Suprapubic skin (tissue), 4 donors: ENCODE data around the gene ABCA13. TPM values are rescaled to one million over a fixed set of nuclear protein-coding genes. Genes with fewer than 3 reads are reported as not detected.

Experiments
- DNase-seq, 2 donors: peaks; one replicate each; pipeline ENCODE4 v3.0.0-alpha.2; 2019; ENCODE audit warnings: low spot score in 2 of 2
- H3K27ac ChIP-seq: fragments of 200-600 bp; sonication (generic); one replicate; pipeline ENCODE4 v1.5.1; 2019
- H3K27me3 ChIP-seq: fragments of 200-600 bp; sonication (generic); one replicate; pipeline ENCODE4 v1.5.1; 2019
- H3K36me3 ChIP-seq: fragments of 200-600 bp; sonication (generic); one replicate; pipeline ENCODE4 v1.5.1; 2019
- H3K4me1 ChIP-seq: fragments of 200-600 bp; sonication (generic); one replicate; pipeline ENCODE4 v1.5.1; 2019
- H3K4me3 ChIP-seq: fragments of 200-600 bp; sonication (generic); one replicate; pipeline ENCODE4 v1.5.1; 2019; ENCODE audit warnings: mild to moderate bottlenecking
- H3K9me3 ChIP-seq: fragments of 200-600 bp; sonication (generic); one replicate; pipeline ENCODE4 v1.5.1; 2019
- CTCF ChIP-seq, 2 donors: fragments of 200-600 bp in 1 of 2; fragments of 450-650 bp in 1 of 2; sonication (generic) in 1 of 2; IDR thresholded peaks; one replicate each; pipeline ENCODE4 v1.5.1; 2016 to 2019; ENCODE audit warnings: antibody characterized with exemption in 2 of 2, mild to moderate bottlenecking in 1 of 2, moderate library complexity in 1 of 2
- EP300 ChIP-seq: sonication (generic); formaldehyde crosslinking; IDR thresholded peaks from one replicate; pipeline ENCODE4 v1.6.1; 2017; ENCODE audit warnings: antibody characterized with exemption
- POLR2A ChIP-seq, 2 donors: fragments of 450-650 bp; IDR thresholded peaks; one replicate each; pipeline ENCODE4 v1.6.1; 2017; ENCODE audit warnings: antibody characterized with exemption in 2 of 2, mild to moderate bottlenecking in 2 of 2, moderate library complexity in 2 of 2
- POLR2AphosphoS5 ChIP-seq, 3 donors: sonication (generic); formaldehyde crosslinking; IDR thresholded peaks; one replicate each; pipeline ENCODE4 v1.6.1; 2017; ENCODE audit warnings: antibody characterized with exemption in 3 of 3
- WGBS: methylation state at CpG from one replicate; pipeline ENCODE4 v1.1.5; 2018; 5-methylcytosine and 5-hydroxymethylcytosine counted together
- total RNA-seq, 4 donors: library from RNA; depleted of rRNA; stranded (reverse); fragments of >200 nt; gene quantifications; one replicate each; pipeline ENCODE4 v1.1.0, GENCODE V29; 2016

Gene ABCA13
- total RNA-seq, 4 donors from 2014 or later, result 0.64 to 4.7 (median 2.6) TPM

DNA sequence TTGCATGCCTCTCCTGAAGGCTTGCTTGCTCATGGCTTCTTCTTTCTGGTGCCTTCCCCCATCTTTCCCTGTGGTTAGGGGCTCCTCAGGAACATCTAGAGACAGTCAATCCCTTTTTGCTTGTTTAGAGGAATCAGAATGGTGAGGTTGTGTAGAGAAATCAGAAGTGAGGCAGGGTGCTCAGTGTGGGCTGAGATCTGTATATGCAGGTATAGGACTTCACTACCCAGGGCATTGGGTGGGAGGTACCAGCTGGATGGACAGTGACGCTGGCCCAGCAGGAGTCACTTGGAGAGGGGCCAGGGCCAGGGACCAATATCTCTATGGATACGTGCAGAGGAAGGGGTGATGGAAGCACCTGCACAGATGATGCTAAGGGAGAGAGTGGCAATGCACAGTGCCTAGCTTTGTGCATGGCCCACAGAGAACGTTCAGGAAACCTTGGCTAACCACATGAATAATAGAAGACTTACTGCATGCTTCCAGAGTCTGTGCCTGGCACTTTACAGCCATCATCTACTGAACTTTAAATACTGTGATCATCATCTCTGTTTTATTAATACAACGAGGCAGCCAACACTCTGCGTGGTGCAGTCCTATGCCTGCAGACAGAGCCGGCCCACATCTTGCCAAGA lies 255.2 kb downstream of the ABCA13 start:
- TF ChIP-seq POLR2AphosphoS5 (IDR thresholded peaks at IDR 0.05), result no peak
- TF ChIP-seq POLR2A (IDR thresholded peaks at IDR 0.05), result no peak
- TF ChIP-seq CTCF (IDR thresholded peaks at IDR 0.05), result no peak
- TF ChIP-seq EP300, result no peak
- no peak overlapping the region for H3K4me3 ChIP-seq
- H3K27me3 ChIP-seq, result no peaks in the 10 kb centered on the region
- WGBS, result 63% methylated on average over 6 of the region's 6 CpGs
- H3K4me1 ChIP-seq, result no peaks in the 10 kb centered on the region
- no peaks in the 10 kb centered on the region for H3K36me3 ChIP-seq
- H3K9me3 ChIP-seq, result no peaks in the 10 kb centered on the region
- H3K27ac ChIP-seq, result no peak overlapping the region
- DNase-seq, result no peak

DNA sequence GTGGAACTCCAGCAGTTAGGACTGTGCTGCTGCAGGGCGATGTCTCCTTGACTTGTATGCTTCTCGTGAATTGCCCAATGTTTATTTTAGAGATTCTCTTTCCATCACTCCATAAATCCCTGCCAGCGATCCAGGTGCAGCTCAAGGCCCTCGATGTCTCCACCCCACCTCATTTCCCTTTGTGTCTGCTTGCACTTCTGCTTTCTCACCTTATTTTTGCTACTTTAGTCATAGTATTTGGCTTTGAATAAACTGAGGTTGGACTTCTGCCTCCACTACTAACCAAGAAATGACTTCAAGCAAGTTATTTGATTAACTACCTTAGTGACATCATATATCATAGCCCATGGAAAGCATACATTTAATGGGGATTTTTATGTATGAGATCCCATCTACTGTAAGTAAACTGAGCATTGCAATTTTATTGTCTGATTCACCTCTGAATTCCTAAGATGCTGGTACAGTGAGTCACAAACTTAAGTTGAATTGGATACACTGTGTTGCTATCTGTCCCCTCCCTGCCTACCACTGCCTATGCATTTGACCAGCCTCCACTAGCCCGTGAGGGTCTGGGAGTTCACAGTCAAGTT lies 255.8 kb downstream of the ABCA13 start:
- Histone ChIP-seq H3K4me3 (no peak overlapping the region), H3K9me3 (no peaks in the 10 kb centered on the region), H3K27ac (no peak overlapping the region), H3K27me3 (no peaks in the 10 kb centered on the region), H3K36me3 (no peaks in the 10 kb centered on the region), H3K4me1 (no peaks in the 10 kb centered on the region)
- 49% methylated on average over 5 of the region's 5 CpGs for WGBS
- no peak for TF ChIP-seq POLR2A (IDR thresholded peaks at IDR 0.05)
- TF ChIP-seq POLR2AphosphoS5 (IDR thresholded peaks at IDR 0.05), result no peak
- TF ChIP-seq CTCF (IDR thresholded peaks at IDR 0.05), result no peak
- TF ChIP-seq EP300, result no peak
- DNase-seq, result no peak

DNA sequence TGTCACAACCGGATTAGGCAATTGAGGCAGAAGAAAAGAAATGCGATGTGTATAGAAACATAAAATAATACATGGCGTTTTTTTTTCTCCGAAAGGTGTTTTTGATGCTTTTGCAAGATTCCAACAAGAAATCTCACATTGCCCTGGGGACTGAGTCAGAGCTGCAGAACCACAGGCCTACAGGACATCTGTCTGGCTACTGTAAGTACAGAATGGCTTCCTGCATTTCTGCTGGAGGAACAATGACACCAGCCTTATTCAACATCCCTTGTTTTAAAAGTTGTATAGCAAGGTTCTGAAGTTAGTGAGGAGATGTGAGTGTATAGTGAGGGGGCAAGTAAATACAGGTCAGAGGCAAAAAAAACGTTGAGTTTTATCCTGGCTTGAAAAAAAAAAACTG lies 256.4 kb downstream of the ABCA13 start:
- H3K9me3 ChIP-seq, result no peaks in the 10 kb centered on the region
- no peaks in the 10 kb centered on the region for H3K4me1 ChIP-seq
- no peak for DNase-seq
- H3K27ac ChIP-seq, result no peak overlapping the region
- H3K36me3 ChIP-seq, result no peaks in the 10 kb centered on the region
- TF ChIP-seq POLR2A (IDR thresholded peaks at IDR 0.05) (no peak), POLR2AphosphoS5 (IDR thresholded peaks at IDR 0.05) (no peak), CTCF (IDR thresholded peaks at IDR 0.05) (no peak), EP300 (no peak)
- H3K27me3 ChIP-seq, result no peaks in the 10 kb centered on the region
- 74% methylated on average over 5 of the region's 5 CpGs for whole genome bisulfite sequencing
- no peak overlapping the region for H3K4me3 ChIP-seq

GRCh38 chr7:48428091-48428684 lies 256.9 kb downstream of the ABCA13 start:
- no peak for DNase-seq
- H3K9me3 ChIP-seq, result no peaks in the 10 kb centered on the region
- TF ChIP-seq POLR2A (IDR thresholded peaks at IDR 0.05) (no peak), EP300 (no peak), POLR2AphosphoS5 (IDR thresholded peaks at IDR 0.05) (no peak), CTCF (IDR thresholded peaks at IDR 0.05) (no peak)

DNA sequence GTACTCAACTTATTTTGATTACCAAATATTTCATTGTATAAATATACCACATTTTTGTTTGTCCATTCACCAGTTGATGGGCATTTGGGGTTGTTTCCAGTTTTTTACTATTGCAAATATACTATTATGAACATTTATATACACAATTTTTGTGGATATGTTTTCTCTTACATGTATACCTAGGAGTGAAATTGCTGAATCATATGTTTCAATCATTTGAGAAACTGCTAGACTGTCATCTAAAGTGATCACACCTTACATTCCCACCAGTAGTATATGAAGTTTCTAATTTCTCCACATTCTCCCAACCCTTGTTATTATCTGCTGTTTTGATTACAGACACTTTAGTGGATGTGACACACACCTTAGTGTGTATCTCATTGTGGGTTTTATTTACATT lies 257.9 kb downstream of the ABCA13 start:
- Histone ChIP-seq H3K27ac (no peak overlapping the region), H3K36me3 (no peaks in the 10 kb centered on the region), H3K4me1 (no peaks in the 10 kb centered on the region), H3K27me3 (no peaks in the 10 kb centered on the region), H3K9me3 (no peaks in the 10 kb centered on the region), H3K4me3 (no peak overlapping the region)
- DNase-seq, result no peak
- TF ChIP-seq POLR2A (IDR thresholded peaks at IDR 0.05) (no peak), POLR2AphosphoS5 (IDR thresholded peaks at IDR 0.05) (no peak), EP300 (no peak), CTCF (IDR thresholded peaks at IDR 0.05) (no peak)

More at GRCh38 chr7:48428091-48428684, 256.9 kb downstream of the ABCA13 start:
- no peaks in the 10 kb centered on the region for H3K4me1 ChIP-seq
- 66% methylated on average over 3 of the region's 3 CpGs for WGBS
- H3K4me3 ChIP-seq, result no peak overlapping the region
- H3K36me3 ChIP-seq, result no peaks in the 10 kb centered on the region
- no peaks in the 10 kb centered on the region for H3K27me3 ChIP-seq
- H3K27ac ChIP-seq, result no peak overlapping the region
